Suppressor macrophage treated with lipopolysaccharide for 4 hours (primary cell): ENCODE results near the gene IRS1.

Experiments
- DNase-seq: peaks from one replicate; pipeline ENCODE4 v3.0.0-alpha.2; 2020

Gene IRS1

GRCh38 chr2:226683944-226684562 lies 115.6 kb downstream of the IRS1 start:
- no peak for DNase-seq

- no peak for DNase-seq
These were observed 116.4 kb downstream of the IRS1 start for GRCh38 chr2:226683196-226683595.
